MV-4-11 (cell line): ENCODE results near the gene SLC16A7.
"Not testable (repeated sequence)": the region's sequence is repeated elsewhere in the genome, so short reads cannot be mapped to it uniquely, and the experiment has no call there.

Experiments used
- DNase-seq: peaks from one replicate; lab custom pipeline; 2025; lab: John Stamatoyannopoulos, UW

The SLC16A7 gene

DNA sequence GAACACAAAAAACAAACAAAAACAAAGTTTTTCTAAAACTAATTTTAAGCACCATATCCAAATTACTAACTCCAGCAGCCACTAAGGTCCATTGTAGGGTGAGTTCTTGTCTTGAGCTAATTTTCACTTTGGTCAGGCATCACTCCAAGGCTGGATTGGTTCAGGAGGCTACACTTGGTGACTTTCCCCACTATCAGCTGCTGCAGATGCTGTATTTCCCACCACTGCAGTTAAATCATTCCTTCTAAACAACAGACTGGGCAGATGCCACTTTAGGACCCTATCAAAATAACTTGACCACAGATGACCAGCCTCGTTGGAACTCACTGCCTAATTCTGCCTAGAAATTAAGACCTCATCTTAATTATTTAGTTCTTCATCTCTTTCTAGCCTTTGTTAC, 140.5 kb downstream of the SLC16A7 start:
- no peak for DNase-seq

DNA sequence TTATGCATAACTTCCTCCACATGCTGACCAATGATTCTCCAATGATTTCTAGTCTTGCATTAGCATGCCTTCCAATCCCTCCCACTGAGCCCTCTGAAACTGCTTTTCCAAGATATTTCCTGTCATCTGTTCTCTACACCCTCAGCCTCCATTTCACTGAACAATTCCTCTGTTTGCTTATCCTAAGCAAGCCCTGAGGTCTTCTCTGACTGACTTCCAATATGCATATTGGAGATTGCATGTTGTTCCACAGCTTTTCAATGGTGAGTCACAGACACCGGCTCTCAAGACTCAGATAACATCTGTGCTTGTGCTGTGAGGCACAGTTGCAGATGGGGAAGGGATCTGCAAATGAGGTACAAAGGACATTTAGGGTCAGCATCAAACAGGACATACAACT, 141.0 kb downstream of the SLC16A7 start:
- DNase-seq = no peak

DNA sequence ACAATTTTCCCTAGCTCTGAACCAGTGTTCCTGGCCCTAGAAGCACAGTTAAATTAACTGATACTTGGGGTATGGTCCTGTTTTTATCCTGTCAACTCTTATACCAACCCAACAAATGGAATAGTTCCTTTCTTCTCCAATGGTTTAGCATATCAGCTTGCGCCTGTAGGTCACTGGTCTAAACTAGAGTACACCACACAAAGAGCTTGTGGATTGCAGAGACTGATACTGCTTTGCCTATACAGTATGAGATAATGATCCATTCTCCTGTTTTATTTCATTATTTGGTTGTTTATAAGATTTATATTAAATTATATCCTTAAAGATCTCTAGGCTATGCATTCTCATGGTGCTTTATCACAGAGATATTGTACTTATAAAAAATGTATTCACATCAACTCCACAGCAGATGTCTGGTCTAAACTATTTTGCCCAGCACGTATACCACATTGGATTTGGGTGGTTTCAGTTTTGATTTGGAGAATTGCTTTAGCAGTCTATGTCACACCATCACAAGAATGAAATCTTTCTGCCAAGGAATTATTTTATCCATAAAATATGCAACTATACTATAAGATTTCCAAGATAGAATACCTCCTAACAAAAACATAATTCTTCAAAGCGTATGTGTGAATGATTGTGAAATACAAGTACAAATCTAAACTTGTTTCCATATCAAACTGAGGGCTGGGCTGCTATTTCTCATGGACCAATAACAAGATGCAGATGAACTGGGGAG, 142.1 kb downstream of the SLC16A7 start:
- DNase-seq = no peak

DNA sequence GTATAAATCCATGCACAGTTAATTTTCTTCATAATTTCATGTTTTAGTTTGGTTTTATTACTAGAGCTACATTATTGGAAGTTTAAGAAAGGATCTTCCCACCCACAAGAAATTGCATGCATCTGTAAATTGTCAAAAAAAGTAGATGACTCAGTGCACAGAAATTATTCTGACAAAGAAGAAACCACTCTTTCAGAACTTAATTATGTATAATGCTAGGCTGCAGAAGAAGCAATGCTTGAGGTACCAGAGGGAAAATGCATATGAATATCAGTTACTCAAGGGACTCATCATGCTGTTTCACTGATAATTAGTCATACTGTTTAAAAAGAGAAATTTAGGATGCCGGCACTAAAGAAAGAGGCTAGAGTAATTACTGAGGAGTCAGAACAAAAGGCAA, 147.0 kb downstream of the SLC16A7 start:
- no peak for DNase-seq

DNA sequence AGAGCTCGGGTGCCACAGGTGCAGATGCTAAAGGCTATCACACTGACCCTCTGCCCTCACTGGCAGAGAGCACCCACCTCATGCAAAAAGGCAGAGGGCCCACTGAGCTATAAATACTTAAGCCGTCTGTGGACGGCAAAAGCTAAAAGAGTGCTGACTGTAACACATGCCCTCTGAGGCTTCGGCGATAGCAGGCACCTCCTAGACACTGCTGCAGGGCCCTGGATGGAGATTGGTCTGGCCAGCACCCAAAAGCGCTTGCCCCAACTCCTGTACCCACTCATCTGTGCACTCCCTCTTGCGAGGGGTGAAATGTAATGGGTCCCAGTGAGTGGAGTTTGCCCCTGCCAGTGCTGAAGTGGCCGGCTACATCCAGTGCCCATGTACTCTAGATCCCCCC, 148.7 kb downstream of the SLC16A7 start:
- no peak for DNase-seq

DNA sequence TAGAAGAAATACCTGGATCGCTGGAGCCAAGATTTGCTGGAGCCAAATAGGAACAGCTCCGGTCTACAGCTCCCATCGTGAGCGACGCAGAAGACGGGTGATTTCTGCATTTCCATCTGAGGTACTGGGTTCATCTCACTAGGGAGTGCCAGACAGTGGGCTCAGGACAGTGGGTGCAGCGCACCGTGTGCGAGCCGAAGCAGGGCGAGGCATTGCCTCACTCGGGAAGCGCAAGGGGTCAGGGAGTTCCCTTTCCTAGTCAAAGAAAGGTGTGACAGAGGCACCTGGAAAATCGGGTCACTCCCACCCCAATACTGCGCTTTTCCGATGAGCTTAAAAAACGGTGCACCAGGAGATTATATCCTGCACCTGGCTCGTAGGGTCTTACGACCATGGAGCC, 155.3 kb downstream of the SLC16A7 start:
- not testable (repeated sequence) for DNase-seq

DNA sequence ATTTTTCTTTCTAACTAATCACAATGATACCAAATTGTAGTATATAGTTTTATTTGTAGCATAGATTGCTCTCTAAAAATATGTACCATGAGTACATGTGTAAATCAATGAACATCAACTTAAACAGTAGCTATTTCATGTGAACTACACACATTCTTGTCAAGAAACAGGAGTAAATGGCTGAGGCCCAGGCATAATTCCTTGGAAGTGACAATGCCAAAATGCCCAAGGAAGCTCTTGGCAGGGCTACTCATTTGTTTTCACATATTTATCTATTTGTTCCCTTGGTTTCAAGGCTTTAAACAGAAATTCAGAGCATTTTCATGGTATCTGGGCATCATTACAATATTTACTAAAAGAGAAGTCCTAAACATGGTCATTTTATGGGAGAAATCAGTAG, 165.7 kb downstream of the SLC16A7 start:
- DNase-seq = no peak

DNA sequence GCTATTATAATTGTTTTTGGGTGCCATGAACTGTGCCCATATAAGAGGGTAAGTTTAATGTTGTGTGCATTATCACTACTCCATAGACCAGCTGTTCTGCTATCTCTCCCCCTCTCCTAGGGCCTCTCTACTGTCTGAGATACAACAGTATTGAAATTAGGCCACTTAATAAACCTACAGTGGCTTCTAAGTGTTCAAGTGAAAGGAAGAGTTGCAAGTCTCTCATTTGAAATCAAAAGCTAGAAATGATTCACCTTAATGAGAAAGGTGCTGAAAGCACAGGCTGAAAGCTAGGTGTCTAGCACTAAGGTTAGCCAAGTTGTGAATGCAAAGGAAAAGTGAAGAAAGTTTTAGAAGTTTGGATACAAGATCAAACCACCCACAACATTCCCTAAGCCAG, 168.0 kb downstream of the SLC16A7 start:
- no peak for DNase-seq

DNA sequence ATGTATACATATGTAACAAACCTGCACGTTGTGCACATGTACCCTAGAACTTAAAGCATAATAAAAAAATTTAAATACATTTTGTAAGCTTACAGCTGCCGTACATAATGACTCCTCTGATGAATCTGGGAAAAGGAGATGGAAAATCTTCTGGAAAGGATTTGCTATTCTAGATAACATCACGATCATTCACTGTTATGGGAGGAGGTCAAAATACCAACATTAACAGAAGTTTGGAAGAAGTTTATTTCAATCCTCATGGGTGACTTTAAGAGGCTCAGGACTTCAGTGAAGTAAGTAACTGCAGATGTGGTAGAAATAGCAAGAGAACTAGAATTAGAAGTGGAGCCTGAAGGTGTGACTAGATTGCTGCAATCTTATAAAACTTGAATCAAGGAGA, 172.2 kb downstream of the SLC16A7 start:
- DNase-seq = no peak

DNA sequence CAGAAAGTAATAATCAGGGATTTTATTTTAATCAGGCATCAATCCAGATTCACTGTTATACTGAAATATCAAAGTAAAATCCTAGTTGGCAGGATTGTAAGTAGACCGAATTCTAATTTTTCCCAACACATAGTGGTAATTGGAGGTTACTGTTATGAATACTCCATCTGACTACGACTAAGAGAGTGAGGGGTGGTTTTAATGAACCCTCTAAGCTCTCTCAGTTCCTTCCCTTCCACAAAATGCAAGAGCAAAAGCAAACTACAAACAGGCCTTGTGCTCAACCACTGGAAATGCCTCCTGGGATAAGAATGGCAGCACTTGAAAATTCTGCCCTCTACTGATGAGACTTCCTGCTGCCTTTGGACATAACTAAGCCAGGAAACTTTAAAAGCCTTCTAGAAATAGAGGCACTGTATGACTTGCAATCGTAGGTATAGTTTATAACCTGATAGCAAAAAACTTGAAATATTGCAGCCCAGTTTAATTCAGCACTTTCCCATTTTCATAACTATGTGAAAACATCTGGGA, 184.8 kb downstream of the SLC16A7 start:
- DNase-seq = no peak

DNA sequence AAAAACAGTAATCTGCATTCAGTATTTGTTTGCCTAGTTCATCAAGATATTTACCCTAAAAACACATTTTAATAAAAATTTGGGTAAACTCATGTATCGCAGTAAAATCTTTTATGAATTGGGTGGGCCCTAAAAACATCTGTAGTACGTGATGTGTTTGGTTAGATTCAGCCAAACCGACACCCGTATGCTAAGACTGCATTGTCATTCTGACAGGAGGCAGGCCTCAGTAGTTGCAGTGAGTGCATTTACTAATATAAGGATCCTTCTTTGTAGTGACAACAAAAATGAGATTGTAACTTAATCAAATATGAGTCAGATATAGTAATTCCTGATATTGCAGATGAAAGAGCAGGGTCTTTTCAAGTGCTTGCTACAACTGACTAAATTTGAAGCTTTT, 191.8 kb downstream of the SLC16A7 start:
- no peak for DNase-seq

DNA sequence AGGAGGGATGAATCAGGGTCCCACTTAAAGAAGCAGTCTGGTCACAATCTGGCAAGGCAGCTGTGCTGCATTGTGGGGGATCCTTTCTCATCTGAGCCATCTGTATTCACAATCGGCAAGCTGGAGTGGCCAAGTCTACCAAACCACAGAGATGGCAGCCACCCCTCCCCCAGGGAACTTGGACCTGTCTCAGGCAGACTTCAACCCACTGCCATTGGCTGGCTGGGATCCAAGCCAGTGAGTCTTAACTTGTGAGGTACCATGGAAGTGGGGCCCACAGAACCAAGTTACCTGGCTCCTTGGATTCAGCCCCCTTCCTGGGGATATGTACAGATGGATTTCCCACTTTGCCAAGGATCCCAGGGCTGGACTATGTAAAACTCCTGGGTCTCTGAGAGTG, 196.8 kb downstream of the SLC16A7 start:
- DNase-seq = no peak

DNA sequence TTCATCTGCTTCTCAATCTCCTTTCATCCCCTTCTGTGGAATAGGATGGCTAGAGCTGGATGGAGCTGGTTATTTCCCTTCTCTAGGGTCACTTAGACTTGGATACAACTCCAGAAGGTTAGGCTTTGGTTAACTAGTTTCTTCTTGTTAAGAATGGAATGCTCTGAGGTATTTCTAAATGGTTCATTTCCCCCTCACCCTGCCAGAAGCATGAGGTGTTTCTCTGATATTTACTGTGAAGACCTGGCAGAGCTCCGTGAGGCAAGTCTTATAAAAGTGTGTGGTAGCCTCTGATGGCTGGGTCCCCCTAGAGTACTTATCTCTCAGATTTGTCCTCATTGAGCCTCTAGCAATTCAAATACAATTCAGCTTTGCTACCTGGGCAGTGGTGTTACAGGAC, 207.9 kb downstream of the SLC16A7 start:
- DNase-seq = no peak

DNA sequence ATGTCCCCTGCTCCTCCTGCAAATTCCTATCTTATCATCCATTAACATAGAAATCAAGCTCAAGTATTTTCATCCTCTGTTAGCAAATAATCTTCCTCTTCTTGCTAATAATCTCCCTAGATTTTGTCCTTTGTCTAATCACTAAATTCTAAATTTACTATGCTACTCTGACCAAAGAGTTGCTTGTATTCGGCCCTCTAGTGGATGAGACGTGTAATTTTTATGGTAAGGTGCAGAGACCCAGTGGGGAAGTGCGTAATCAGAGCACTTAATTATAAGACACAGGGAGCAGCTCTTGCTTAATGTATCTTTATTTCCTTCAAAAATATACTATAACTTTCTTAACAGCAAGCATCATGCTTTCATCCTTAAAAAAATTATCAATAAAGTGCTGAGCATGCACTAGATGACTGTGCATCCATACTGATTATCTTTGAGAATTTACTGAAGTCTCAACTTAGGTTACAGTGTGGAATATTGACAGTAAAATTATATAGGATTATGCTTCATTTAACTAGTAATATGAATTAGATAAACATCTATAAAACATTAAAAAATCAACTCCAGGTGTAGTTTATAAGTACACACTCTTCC, 212.6 kb downstream of the SLC16A7 start:
- peak; percentile 43 for DNase-seq

DNA sequence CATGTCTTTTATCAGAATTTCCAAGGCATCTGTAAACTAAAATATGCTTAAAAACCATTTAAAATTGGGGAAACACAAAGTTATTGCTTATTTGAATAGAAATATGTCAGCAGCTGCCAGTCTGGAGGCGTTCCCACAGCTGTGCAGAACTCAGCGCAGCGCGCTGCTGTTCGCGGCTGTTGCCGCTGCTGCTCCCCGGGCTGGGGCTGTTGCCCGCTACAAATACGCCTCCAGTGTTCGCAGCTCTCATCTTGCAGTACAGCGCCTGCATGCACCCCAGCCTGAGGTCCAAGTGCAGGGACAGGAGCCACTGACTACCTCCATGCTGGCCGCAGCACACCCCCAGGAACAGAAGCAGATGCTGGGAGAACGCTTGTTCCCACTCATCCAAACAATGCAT, 216.2 kb downstream of the SLC16A7 start:
- no peak for DNase-seq

DNA sequence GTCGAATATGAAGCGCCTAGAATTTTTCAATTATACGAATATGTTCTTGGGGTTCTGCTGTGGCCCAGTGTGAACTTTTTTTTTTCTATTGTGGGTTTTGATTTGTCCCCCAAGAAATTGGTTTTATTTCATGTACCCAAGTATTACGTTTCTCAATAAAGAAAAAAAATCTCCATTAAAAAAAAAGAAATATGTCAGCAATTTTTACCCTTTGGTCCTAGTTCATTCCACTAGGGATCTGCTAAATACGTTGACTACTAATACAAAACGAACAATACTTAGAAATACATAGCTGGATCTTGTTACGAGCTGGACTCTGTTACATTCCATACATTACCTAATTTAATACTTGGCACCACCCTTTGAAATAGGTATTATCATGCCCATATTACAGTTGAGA, 216.9 kb downstream of the SLC16A7 start:
- no peak for DNase-seq

DNA sequence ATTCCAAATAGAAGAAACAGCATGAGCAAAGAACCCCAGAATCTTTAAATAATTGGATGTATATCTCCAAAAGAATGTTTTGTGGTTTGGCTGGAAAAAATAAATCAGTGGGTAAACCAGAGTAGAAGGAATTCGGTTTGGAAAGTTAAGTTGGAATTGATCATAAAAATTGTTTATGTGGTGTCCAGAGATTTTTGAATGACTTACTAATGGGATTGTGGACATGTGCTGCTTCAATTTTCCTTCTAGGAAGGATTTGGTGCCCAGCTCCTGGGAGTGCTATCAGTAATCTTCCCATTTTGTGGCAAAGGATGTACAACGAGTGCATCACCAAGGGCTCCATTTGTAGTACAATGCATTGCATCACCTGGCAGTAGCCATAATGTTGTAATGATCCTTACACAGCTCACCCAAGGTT, 224.8 kb downstream of the SLC16A7 start:
- DNase-seq = no peak

DNA sequence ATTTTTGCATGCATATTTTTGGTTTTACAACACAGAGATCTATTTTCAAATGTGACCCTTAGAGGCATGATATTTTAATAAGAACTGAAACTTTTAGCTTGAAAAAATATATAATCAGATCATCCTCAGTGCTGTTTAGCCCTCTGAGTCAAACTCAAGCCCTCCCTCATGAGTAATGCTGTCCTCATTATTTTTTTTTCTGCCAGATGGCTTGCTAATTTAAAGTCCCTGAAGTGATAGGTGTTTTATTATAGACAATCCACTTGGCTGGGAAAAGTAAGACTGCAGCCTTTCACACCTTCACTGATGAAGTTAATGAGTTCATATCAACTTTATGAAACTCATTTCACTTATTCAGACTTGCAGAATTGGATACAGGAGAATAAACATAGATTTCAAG, 227.7 kb downstream of the SLC16A7 start:
- no peak for DNase-seq

DNA sequence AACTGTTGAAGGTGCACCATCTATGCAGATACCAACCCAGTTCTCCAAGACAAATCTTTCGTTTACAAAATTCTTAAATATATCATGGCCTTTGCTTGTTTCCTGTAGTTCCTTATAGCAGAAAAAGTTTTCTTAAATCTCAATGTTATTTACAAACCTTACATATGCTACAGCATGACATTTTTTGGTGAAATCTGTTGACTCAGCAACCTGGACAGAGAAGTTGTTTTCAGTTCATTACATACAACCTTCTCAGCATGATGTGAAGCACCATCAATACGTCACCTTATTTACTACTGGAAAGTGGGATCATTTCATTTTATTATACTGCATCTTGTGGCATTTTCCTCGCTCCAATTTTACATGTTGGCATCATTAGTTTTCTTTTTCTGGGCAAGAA, 231.9 kb downstream of the SLC16A7 start:
- DNase-seq = no peak

DNA sequence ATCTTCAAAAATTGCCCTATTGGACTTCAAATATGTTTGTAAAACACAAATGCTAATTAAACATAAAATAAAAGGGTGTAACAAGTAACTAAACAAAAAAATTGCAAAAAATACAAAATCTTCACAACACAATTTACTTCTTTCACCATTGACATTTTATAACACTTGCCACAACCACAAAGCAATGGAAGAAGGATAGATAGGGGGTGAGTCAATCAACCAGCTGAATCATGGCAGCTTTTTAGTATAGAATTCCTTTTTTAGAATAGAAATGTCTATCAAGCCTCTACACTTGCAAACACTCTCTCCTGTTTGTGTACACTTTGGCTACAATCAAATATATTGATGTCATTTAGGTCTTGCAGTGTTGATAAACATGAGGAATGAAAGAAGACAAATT, 232.7 kb downstream of the SLC16A7 start:
- no peak for DNase-seq

DNA sequence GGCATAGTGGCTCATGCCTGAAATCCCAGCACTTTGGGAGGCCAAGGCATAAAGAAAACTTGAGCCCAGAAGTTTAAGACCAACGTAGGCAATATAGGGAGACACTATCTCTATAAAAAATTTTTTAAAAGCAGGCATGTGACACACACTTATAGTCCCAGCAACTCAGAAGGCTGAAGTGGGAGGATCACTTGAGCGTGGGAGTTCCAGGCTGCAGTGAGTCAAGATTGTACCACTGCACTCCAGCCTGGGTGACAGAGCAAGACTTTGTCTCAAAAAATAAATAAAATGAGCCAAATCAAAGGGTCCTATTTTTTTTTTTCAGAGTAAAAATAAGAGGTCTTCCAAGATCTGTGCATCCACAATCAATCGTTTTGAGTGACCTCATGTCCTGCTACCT, 237.6 kb downstream of the SLC16A7 start:
- DNase-seq = no peak

DNA sequence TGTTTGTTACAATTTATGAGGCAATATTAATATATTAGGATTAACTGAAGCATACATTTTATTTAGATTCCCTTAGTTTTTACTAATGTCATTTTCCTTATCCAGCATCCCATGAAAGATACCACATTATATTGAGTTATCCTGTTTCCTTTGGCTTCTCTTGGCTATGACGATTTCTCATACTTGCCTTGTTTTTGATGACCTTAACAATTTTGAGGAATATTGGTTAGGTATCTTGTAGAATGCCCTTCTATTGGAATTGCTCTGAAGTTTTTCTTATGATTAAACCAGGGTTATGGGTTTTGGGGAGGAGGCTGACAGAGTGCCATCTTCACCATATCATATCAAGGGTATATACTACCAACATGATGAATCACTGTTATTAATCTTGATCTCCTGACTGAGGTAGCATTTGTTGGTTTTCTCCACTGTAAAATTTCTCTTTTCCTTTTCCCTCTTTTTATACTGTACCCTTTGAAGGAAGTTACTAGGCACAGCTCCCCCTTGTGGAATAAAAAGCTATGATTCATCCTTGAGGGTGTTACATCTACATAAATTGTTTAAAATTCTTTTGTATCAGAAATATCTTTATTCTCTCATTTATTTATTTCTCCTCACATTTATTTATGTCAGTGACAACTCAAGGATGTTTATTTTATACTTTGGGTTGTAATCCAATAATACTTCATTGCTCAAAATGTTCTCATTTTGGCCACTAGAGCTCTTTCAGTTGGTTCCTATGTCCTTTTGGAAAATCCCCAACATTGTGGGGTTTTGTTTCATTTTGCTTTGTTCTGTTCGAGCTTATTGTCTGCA, 239.0 kb downstream of the SLC16A7 start:
- peak; percentile 2 for DNase-seq
